Renal pelvis (tissue), 12 donors: ENCODE results near the gene TTC5. TPM values are rescaled to one million over a fixed set of nuclear protein-coding genes. Genes with fewer than 3 reads are reported as not detected.
"Not testable (repeated sequence)": the region's sequence is repeated elsewhere in the genome, so short reads cannot be mapped to it uniquely, and the experiment has no call there.

Experiments used
- DNase-seq: peaks from one replicate; pipeline ENCODE4 v3.0.0-alpha.2; 2013
- long read RNA-seq, 16 experiments: transcript quantifications; one replicate each; lab custom pipeline, GENCODE V29; 2026
- polyA plus RNA-seq, 3 donors: library from polyadenylated mRNA; unstranded; fragments of 120-200 nt; gene quantifications; one replicate each; pipeline ENCODE4 v1.2.1, GENCODE V29; 2013; ENCODE audit not compliant: insufficient read length in 3 of 3

Gene TTC5, protein sequence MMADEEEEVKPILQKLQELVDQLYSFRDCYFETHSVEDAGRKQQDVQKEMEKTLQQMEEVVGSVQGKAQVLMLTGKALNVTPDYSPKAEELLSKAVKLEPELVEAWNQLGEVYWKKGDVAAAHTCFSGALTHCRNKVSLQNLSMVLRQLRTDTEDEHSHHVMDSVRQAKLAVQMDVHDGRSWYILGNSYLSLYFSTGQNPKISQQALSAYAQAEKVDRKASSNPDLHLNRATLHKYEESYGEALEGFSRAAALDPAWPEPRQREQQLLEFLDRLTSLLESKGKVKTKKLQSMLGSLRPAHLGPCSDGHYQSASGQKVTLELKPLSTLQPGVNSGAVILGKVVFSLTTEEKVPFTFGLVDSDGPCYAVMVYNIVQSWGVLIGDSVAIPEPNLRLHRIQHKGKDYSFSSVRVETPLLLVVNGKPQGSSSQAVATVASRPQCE
- polyA plus RNA-seq, result 10 to 100 TPM; 26.1 to 28.2 (median 26.6) TPM
- long read RNA-seq, donor 1, full-length matches to known transcripts, result 10 of 18 reads
- long read RNA-seq, donor 1, partial matches to known transcripts, result 8 of 18 reads
- long read RNA-seq, donor 1, other reads (novel, unspliced or antisense), result 0 of 18 reads
- long read RNA-seq, donor 2, full-length matches to known transcripts, result 14 of 27 reads
- long read RNA-seq, donor 2, partial matches to known transcripts, result 13 of 27 reads
- long read RNA-seq, donor 2, other reads (novel, unspliced or antisense), result 0 of 27 reads
- long read RNA-seq, donor 3, full-length matches to known transcripts, result 5 of 11 reads
- long read RNA-seq, donor 3, partial matches to known transcripts, result 6 of 11 reads
- long read RNA-seq, donor 3, other reads (novel, unspliced or antisense), result 0 of 11 reads
- long read RNA-seq, donor 4, full-length matches to known transcripts, result 9 of 20 reads
- long read RNA-seq, donor 4, partial matches to known transcripts, result 11 of 20 reads
- long read RNA-seq, donor 4, other reads (novel, unspliced or antisense), result 0 of 20 reads
- long read RNA-seq, donor 5, full-length matches to known transcripts, result 8 of 8 reads
- long read RNA-seq, donor 5, partial matches to known transcripts, result 0 of 8 reads
- long read RNA-seq, donor 5, other reads (novel, unspliced or antisense), result 0 of 8 reads
- long read RNA-seq, donor 6, full-length matches to known transcripts, result 15 of 29 reads
- long read RNA-seq, donor 6, partial matches to known transcripts, result 14 of 29 reads
- long read RNA-seq, donor 6, other reads (novel, unspliced or antisense), result 0 of 29 reads
- long read RNA-seq, donor 7, full-length matches to known transcripts, result 7 of 7 reads
- long read RNA-seq, donor 7, partial matches to known transcripts, result 0 of 7 reads
- long read RNA-seq, donor 7, other reads (novel, unspliced or antisense), result 0 of 7 reads
- long read RNA-seq, donor 8, full-length matches to known transcripts, result 3 of 3 reads
- long read RNA-seq, donor 8, partial matches to known transcripts, result 0 of 3 reads
- long read RNA-seq, donor 8, other reads (novel, unspliced or antisense), result 0 of 3 reads
- long read RNA-seq, donor 9, full-length matches to known transcripts, result 14 of 33 reads
- long read RNA-seq, donor 9, partial matches to known transcripts, result 19 of 33 reads
- long read RNA-seq, donor 9, other reads (novel, unspliced or antisense), result 0 of 33 reads
- long read RNA-seq, donor 10, full-length matches to known transcripts, result 8 of 25 reads
- long read RNA-seq, donor 10, partial matches to known transcripts, result 17 of 25 reads
- long read RNA-seq, donor 10, other reads (novel, unspliced or antisense), result 0 of 25 reads
- long read RNA-seq, donor 11, full-length matches to known transcripts, result 9 of 15 reads
- long read RNA-seq, donor 11, partial matches to known transcripts, result 6 of 15 reads
- long read RNA-seq, donor 11, other reads (novel, unspliced or antisense), result 0 of 15 reads
- long read RNA-seq, donor 12, full-length matches to known transcripts, result 18 of 31 reads
- long read RNA-seq, donor 12, partial matches to known transcripts, result 13 of 31 reads
- long read RNA-seq, donor 12, other reads (novel, unspliced or antisense), result 0 of 31 reads
- long read RNA-seq, donor 13, full-length matches to known transcripts, result 4 of 4 reads
- long read RNA-seq, donor 13, partial matches to known transcripts, result 0 of 4 reads
- long read RNA-seq, donor 13, other reads (novel, unspliced or antisense), result 0 of 4 reads
- long read RNA-seq, donor 14, result 0 reads
- long read RNA-seq, donor 15, result 0 reads
- long read RNA-seq, donor 16, full-length matches to known transcripts, result 15 of 21 reads
- long read RNA-seq, donor 16, partial matches to known transcripts, result 6 of 21 reads
- long read RNA-seq, donor 16, other reads (novel, unspliced or antisense), result 0 of 21 reads

DNA sequence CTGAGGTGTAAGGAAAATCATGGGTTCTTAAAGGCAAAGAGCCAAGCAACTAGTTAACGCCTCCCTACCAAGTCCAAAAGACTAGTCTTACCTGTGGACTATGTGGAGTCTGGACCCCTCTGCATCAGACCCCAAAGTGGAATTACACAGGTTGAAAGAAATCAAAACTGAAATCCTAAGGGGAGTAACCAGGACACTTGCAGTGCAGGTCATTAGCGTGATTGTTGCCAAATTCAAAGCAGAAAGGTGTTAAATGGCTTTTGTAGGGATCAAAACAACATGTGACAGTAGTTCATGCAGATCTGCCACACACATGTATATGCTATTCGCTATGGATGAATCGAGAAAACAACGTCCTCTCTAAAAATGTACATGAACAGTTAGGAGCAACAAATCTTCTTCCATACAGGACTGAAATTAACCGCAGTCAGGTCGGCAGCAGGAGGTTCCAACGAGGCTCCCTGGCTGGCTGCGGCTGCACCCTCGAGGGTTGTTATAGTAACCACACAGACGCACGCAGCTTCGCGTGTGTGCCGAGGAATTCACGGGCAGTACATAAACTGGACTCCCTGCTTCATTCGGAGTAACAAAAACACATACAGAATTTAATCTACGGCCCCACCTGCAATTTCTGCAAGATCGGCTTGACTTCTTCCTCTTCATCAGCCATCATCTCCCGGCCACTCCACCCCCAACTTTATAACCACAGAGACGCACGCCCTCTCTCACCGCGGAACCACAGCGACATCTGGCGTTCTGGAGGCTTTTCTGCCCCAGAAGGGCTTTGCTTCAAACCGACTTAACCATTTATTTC is at the start of gene TTC5:
Gene TTC5 (minus strand): TSS at position 687 of the 814 bp plus-strand sequence. CDS start 14 bp downstream, at position 673.
- DNase-seq, result peak; percentile 90

DNA sequence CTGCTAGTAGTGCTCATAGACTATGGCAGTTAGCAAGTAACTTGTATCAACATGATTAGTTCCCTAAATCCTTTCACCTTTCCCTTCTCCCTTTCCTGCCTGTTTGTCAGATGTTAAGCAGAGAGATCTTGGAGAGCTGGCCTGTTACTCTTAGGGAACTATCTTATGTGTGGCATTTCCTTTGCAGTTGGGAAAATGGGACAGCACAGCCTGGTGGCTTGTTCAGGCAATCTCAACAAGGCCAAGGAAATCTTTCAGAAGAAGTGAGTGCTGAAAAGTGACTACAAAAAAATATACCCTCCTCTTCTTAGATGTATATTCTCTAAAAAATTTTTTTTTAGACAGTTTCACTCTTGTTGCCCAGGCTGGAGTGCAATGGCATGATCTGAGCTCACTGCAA is 45.1 kb upstream of the TTC5 start:
- no peak for DNase-seq

DNA sequence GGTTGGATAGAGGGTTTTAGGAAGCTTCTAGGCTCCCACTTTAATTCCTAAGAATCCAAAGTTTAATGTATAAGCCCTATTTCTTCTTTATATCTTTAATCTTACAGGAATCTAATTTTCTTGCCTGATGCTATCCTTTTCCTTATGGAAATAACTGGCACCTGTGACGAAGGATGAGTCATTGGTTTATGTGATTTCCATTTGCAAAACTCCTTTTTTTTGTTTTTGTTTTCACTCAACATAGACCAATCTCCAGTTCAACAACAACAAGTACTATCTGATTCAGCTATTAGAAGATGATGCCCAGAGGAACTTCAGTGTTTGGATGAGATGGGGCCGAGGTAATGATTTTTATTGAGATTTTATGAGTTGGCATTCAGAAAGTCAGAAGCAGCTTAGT is 44.5 kb upstream of the TTC5 start:
- no peak for DNase-seq

DNA sequence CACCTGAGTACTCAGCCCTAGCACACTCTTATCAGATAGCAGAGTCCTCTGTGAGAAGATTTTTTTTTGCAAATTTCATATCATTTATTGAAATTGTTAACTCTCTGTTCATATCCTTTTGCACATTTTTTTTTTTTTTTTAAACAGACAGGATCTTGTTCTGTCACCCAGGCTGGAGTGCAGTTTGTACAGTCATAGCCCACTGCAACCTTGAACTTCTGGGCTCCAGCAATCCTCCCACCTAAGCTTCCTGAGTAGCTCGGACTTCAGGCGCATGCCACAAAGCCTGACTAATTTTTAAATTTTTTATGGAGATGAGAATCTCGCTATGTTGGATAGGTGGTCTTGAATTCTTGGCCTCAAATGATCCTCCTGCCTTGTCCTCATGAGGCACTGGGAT is 42.0 kb upstream of the TTC5 start:
- DNase-seq, result no peak

DNA sequence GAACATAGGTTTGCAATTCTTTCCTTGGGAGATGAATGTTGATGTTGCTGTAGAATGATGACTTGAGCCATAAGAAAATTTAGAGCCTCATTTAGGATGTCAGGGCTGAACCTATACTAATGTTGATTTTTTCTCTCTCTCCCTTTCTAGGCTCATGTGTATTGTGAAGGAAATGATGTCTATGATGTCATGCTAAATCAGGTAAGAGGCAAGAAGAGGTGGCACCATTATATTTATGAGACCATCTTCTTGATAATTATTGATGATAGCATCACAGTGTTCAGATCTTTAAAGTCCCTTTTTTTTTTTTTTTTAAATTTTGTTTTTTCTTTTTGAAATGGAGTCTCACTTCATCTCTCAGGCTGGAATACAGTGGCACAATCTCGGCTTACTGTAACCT is 41.0 kb upstream of the TTC5 start:
- no peak for DNase-seq

DNA sequence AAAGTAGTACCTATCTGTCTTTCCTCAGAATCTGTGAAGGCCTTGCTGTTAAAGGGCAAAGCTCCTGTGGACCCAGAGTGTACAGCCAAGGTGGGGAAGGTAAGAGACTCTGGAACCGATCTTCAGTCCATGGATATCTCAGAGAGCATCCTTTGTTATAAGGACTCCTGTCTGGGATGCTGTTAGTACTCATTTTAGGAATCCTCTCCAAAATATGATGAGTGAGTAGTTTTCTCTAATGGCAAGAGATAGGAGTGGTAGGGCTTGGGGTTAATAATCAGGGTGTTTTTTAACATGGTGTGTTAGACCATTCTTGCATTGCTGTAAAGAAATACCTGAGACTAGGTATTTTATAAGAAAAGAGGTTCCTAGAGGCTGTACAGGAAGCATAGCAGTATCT is 39.6 kb upstream of the TTC5 start:
- no peak for DNase-seq

DNA sequence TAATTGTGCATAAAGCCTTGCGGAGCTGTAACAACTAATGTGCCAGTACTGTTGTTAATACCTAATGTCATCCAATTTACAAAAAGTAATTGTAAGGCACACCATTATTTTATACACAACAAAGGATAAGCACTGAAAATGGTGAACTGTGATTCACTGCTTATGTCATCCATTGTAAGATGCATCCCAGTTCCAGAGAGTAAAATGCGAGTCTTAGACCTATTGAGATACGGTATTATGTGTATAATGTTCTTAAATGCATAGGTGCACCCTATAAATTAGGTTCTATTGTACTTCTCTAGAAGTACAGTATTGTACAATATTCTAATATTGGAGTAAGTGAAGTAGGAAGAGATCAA is 38.1 kb upstream of the TTC5 start:
- peak; percentile 37 for DNase-seq

DNA sequence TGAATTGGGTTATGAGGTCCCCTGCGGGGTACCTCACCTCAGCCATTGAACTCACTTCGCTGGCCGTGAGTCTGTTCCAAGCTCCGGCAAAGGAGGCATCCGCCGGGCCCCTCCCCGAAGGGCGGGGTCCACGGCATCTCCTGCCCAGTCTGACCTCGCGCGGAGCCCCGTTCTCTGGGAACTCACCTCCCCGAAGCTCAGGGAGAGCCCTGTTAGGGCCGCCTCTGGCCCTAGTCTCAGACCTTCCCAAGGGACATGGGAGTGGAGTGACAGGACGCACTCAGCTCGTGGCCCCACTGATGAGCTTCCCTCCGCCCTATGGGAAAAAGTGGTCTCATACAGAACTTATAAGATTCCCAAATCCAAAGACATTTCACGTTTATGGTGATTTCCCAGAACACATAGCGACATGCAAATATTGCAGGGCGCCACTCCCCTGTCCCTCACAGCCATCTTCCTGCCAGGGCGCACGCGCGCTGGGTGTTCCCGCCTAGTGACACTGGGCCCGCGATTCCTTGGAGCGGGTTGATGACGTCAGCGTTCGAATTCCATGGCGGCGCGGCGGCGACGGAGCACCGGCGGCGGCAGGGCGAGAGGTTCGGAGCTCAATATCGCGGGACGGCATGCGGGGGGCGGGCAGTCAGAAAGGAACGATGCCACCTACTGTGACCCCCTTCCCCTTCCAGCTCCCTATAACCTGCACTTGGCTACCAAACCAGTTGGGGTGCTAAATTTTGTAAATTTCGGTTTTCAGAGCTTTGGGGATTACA is 37.5 kb upstream of the TTC5 start, which contains the start of gene PARP2:
Gene PARP2 (plus strand): TSS at position 544 of the 770 bp plus-strand sequence. CDS start 7 bp downstream, at position 551.
- peak; percentile 99 for DNase-seq

DNA sequence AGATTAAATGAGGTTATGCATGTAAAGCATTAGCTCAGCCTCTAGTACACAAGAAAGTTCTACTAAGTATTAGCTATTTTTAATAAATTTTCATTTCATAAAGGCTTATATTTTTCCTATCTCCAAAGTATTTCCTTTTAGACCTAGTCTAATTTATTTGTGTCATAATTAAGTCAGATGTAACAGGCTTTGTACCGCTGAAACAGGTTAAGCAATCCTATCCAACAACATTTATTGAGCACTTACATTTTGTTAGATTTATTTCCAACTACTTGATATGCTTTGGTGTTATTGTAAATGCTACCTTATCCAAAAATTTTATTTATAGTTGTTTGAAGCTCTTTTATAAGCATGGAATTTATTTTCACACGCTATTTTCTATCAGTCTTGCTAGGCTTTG is 35.9 kb upstream of the TTC5 start:
- DNase-seq, result no peak

DNA sequence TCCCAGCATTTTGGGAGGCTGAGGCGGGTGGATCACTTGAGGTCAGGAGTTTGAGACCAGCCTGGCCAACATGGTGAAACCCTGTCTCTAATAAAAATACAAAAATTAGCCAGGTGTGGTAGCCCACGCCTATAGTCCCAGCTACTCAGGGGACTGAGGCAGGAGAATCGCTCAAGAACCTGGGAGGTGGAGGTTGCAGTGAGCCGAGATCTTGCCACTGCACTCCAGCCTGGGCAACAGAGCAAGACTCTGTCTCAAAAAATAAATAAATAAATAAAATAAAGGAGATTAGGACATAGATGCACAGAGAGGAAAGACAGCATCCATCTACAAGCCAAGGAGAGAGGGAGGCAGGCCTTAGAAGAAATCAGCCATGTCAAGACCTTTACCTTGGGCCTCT is 35.3 kb upstream of the TTC5 start:
- DNase-seq, result not testable (repeated sequence)

DNA sequence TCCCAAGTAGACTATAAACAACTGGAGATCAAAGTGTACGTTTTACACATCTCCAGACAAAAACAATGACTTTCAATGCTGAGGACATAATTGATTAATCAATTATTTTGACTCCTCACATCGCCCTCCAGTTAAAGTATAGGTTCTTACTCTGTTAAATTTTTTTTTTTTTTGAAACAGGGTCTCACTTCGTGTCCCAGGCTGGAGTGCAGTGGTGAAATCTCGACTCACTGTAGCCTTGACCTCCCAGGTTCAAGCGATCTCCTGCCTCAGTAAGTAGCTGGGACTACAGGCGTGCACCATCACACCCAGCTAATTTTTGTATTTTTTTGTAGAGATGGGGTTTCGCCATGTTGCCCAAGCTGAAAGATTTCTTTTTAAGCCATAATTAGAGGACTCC is 28.3 kb upstream of the TTC5 start:
- no peak for DNase-seq

DNA sequence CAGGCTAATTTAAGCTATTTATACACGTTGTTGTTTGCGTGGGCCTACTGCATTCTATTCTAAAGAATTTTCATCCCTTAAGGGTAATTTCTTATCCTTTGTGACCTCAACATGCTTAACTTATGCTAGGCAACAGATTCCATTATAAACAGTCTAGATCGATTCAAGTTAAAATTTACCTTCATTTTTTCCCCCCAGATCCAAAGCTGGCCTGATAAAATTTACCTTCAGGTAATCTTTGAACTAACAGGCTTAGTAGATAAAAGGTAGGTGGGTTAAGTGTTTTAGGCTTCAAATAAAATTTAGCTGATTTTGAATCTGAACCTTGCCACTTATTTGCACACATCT is 27.7 kb upstream of the TTC5 start:
- no peak for DNase-seq

DNA sequence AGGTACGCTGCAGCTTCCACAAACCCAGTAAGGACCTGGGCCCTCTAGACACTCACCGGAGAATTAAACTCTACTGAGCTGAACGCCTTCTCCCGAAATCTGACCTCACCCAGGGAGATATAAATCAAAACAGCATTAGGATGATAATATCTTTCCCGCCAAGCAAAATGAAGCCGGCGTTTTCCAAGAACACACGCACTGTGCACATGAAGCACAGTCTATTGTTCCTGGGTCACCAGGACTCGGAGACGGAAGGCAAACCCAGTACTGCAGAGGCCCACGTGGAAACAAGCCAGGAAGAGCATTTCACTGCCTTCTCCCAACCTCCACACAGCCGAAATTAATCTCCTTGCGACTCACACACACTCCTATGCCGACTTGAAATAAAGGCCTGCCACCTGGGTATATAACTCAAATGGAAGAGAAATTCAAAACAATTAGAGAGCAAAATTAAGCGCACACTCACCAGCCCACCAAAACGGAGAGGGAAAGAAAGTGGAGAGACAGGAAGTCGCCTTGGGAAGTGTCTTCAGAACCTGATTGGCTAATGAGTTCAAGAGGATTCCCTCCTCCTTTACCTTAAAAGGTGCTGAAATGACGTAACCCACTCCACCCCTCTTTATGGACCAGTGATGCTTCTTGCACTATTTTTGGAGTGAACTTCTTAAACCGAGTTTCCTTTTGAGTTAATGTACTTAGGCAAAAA is 27.2 kb upstream of the TTC5 start, which contains the start of gene CCNB1IP1:
Gene CCNB1IP1 (minus strand): TSS at position 492 of the 706 bp plus-strand sequence. CDS start 16,756 bp downstream, outside the sequence.
- DNase-seq, result peak; percentile 91

DNA sequence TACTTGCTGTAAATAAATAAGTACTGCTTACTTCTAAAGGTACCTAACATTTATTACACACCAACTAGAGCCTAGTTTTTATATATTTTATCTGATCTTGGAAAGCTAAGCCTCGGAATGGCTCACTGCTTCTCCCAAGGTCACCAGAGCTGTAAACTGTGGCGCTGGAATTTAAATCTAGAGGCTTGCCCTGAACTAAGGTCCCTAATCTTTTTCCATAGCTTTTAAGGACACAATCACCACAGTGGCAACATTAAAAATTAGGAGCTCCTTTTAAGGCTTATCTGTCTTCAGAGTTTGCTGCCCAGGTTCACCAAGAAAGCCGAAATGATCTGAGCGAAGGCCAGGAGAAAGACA is 26.7 kb upstream of the TTC5 start:
- peak; percentile 44 for DNase-seq

DNA sequence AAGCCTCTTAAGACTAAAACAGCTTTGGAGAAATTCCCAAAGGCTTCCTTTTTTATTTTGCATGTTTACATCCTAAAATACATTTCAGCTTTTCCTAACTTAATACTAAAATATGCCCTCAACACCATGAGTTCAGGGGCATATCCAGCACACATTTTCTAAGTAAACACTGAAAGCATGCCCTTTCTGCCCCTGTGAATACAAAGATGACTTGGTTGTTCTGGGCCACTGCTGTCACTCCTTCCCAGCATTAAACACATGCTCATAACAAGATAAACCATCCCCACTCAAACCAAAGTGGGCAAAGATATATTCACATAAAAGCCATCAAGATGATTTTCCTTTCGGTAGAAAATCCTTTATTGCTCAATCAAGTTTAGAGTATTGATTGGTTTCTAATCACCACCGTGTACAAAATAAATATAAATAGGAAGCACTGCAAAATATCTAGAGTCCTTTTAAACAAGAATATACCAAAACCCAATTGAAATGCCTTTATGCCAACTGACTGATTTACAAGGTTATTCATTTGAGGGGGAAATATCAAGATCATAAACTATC is 25.4 kb upstream of the TTC5 start:
- no peak for DNase-seq

DNA sequence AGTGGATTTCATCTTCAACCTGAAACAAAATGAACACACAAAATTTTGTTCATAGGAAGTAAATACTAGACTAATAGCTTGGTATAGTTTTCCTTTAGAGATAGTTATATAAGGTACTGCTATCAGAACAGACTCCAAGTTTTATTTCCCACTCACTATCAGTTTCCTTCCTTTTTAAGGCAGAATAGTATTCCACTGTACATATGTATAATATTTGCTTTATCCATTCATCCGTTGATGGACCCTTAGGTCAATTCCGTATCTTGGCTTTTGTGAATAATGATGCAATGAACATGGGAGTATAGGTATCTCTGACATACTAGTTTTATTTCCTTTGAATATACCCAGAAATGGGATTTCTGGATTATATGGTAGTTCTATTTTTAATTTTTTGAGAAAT is 23.6 kb upstream of the TTC5 start:
- no peak for DNase-seq

DNA sequence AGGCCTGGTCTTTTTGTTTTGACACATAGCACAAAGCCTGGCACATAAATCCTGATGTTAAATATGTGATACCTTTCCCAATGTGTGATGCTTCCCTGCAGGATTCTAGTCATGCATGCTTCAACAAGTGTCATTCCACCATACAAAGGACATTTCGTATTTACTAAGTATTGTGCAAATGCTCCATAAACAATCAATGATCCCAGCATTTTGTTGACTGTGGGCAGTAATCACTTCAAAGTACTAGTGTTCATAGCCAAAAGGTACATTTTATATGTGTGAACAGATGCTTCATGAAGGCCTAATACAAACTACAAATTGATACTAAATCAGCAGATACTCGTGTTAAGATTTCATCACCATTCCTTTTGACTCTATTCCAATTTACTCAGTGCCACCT is 23.0 kb upstream of the TTC5 start:
- DNase-seq, result no peak
